Measurements from ENCODE around the gene AIG1.
"Not testable (repeated sequence)": the region's sequence is repeated elsewhere in the genome, so short reads cannot be mapped to it uniquely, and the experiment has no call there.

Gene AIG1

DNA sequence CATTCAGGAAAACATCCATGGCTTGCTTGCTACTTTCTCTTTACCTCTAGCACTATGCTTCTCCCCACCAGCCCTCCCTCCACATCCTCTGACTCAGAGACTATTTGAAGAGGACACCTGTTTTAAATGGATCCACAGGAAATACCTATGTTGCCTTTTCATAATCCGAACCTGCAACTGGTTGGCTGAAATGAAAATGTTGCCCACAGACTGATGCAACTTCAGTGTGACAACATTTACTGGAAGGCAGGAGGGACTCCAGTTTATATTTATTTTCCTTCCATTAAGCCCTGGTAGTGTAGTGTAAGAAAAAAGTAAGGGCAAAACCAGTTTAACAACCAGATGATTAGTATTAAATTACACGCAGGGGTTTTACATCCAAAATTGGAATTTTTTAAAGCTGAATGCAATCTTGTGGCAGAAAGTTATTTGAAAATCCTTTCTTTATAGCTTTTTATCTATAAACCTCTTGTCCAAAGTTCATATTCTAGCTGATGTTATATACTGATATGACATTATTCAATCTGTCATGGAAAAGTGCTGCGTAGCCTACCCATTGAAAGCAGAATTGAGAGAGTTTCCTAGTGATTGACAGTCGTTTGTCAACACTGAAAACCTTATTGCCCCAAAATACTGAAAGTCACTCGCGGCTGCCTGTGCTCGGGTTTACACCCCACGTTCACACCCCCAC is 881 bp upstream of the AIG1 start:
- DNase-seq: no peak

DNA sequence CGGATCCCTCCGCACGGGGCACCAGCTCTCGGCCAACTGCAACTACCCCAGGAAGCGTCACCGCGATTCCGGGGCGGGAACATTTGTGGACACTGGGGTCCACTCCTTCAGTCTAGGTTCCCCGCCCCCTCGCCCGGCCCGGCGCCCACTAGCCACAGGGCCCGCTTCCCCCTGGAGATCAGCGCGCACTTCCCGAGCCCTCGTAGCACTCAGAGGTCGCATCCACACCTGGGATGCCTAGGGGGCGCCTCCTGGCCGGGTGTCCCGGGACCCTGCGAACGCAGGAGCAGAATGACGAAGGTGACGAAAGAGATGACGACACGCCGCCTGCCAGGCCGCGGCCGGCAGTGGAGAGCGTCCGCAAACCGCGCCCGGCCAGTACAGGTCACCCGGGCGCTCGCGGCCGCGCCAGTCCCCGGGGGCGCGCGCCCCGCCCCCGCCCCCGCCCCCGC is 309 bp upstream of the AIG1 start:
- DNase-seq: no peak

DNA sequence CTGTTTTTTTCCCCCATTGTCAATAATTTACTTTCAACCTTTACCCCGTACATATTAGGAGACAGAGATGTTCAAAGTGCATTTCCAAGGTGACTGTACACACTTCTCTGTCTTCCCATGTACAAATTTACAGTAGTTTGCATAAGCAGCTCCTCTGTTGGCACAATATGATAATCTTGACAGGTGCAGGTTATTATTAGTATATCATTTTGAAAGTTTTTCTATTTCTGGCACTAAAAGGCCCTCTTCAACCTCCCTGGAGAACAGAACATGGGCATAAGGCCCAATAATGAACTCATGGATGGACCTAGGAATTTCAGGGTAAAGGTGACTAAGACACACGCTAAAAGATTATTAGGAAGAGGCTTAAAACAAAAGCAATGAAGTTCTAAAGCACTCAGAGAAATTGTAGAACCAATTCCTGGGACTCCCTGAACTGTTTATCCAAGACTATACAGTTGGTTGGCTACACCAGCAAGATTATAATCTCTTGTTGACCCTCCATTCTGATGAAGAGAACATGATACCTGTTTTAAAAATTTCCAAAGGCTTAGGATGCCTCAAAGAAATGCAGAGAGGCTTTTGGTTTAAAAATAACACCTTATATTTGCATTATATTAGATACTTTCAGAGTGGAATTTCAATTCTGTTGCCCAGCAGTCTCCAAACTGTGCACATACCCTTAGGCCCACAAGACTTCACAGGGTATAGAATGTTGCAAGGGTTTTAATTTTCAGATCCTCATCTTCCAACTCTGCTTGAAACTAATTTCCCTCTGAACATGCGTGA is 1.1 kb downstream of the AIG1 start:
- no peak for DNase-seq

DNA sequence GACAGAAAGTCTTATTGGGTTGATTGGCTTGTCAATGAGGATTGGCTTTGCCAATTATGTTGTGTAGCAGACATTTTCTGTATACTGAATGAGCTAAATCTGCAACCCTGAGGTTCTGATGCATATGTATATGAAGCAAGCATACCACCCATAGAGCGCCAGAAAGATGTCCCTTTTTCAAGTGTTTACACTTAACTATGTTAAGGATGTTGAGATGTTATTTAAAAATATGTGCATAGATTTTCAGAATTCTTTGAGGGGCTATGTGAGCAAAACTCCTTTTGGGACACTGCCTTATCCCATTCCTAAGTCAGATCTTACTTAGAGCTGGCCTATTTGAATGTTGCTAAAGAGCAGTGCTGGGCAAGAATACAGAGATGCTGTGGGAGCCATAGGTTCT is 1.9 kb downstream of the AIG1 start:
- DNase-seq: no peak

DNA sequence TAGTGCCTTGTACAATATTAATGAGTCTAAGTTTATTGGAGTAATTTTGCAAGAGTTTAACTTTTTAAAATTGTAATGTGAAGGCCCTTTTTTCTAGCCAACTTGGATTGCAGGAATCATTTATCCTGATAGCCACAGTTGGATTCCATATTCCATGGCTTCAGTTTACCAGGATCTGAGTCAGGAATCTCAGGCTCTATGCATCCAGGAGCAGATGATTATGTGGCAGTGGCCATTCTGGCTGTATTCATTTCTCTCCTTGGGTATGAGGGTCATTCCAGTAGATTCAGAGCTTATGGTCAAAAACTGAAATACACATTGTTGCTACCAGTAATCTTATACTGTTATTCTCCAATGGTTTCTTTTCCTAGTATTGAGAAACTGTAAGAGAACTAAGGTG is 2.9 kb downstream of the AIG1 start:
- DNase-seq: no peak

DNA sequence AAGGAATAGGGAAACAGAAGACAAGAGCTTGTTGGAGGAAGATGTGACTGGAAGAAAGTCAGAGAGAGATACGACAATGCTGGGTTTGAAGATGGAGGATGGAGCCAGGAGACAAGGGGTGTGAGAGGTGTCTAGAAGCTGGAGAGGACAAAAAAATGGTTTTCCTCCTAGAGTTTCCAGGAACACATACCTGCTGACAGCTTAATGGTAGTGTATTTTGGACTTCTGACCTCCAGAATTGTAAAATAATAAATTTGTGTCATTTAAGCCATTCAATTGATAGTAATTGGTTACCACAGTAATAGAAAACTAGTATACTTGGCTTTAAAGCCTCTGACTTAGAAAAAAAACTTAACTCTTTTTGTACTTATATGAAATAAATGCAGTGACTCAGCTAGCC is 3.6 kb downstream of the AIG1 start:
- no peak for DNase-seq

DNA sequence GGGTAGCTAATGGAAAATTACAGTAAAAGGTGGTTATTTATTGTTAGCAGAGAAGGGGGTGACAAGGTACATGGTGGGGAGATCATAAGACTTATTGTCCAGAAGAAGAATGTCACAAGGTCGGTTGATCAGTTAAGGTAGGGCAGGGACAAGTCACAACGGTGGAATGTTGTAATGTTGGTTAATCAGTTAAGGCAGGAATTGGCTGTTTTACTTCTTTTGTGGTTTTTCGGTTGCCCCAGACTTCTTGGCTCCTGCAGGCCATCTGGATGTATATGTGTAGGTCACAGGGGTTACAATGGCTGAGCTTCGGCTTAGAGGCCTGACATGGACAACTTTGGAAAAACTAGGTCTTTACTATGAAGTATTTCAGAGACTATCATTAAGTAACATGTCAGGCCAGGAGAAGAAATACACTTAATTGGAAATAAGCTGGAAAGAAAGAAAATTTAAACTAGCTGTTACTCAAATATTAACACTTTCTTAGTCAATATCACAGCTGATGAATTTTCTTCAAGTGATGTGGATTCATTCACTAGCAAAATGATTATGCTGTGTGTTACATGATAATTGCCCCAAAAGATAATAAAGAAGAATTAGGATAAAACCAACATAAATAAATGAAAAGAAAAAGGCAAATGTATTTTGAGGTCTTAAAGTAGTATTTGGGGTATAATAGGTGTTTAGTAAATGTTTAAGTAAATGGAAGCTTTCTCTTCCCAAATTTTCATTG is 4.4 kb downstream of the AIG1 start:
- no peak for DNase-seq

DNA sequence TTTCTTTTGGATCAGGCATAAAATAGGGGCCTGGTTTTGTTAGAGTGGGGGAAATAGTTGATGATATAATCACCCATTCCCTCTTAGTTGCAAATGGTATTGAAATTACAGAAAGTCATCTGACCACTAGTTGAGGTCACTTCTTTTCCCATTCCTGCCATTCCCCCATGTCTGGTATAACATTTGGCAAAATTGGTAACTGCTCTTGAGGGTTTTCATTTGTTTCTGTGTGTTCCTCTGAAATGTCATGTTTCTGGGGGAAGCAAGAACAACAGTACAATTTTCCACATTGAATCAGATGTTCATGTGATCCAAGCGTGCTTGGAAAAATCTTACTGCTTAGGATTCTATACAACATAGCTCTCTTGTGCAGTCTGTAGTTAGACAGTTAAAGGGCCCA is 7.3 kb downstream of the AIG1 start:
- no peak for DNase-seq

DNA sequence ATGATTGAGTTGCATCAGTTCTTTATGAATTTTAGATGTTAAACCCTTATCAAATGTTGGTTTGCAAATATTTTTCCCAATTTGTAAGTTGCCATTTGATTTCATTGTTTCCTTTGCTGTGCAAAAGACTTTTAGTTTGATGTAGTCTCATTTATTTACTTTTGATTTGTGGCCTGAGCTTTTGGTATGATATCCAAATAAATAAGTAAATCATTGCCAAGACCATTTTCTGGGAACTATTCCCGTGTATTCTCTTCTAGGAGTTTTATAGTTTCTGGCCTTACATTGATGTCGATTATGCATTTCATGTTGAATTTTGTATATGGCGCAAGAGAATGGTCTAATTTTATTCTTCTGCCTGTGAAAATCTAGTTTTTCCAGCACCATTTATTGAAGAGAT is 13.4 kb downstream of the AIG1 start:
- DNase-seq: no peak

DNA sequence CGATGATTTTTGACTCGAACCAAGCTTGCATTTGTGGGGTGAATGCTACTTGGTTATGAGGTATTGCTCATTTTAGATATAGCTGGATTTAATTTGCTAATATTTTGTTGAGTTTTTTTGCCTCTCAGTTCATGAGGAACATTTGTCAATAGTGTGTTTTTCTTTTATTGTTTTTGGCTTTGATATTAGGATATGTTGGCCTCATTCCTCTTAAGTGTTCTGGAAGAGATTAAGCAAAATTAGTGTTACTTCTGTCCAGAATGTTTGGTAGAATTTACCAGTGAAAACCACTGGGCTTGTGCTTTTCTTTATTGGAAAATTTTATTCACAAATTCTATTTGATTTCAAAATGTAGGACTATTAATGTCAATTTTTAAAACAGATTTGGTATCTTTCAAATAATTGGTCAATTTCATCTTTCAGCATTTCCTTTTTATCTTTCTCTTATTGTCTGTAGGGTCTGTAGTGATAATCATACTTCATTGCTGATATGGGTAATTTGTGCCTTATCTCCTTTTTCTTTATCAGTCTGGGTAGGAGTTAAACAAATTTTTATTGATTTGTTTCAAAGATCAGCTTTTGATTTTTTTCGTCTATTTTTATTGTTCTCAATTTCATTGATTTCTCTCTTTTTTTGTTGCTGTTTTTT is 14.1 kb downstream of the AIG1 start:
- DNase-seq: no peak

DNA sequence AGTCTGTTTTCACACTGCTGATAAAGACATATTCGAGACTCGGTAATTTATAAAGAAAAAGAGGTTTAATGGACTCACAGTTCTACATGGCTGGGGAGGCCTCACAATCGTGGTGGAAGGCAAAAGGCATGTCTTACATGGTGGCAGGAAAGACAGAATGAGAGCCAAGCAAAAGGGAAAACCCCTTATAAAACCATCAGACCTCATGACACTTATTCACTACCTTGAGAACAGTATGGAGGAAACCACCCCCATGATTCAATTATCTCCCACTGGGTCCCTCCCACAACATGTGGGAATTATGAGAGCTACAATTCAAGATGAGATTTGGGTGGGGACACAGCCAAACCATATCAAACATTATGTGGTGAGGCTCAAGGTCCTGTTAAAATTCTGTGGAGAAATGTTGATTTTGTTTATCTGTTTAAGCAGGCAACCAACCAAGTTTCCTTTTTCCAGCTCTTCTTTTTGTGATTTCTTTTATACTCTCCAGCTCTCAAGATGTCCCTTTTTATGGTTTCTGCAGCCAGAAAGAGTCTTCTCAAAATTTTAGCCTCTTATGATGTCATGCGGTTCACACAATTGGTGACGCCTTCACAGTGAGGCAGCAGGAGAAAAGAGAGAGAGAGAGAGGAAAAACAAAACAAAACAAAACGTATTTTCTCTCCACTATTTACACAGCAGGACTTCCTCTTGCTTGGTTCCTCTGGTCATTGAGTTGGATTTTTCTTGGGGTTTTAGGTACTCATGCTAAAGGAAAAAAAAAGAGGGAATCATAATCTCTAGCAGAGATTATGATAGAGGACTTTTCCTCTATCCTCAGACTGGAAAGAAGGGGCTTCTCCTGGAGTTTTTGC is 18.0 kb downstream of the AIG1 start:
- DNase-seq: no peak

DNA sequence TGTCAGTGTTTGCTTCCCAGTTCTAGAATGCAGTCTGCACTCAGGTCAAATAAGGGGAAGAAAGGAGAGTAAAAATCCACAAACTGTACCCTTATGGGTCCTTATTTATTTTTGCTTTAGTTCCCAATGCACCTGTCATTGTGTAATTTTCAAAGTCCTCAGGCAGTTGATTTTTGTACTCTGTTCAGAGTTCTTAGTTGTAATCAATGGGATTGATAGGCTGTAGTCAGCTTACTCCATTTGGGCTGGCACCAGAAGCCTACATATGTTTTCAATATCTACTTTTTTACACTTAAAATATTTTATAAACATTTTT is 18.6 kb downstream of the AIG1 start:
- DNase-seq: no peak

DNA sequence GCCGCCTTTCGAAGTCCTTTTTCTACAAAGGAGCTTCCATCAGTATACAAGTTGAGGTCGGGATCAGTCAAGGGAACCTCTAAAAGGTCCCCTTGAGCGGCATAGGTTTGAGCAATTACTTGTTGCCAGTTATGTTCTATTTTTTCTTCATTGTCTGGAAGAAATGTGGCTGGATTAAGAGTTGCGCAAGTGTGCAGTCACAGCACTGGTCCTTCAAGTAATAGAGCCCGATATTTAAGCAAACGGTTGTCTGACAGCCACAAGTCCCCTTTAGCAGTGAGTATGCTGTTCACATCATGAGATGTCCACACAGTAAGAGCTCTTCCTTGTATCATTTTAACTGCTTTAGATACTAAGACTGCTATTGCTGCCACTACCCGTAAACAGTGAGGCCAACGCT is 21.6 kb downstream of the AIG1 start:
- not testable (repeated sequence) for DNase-seq

DNA sequence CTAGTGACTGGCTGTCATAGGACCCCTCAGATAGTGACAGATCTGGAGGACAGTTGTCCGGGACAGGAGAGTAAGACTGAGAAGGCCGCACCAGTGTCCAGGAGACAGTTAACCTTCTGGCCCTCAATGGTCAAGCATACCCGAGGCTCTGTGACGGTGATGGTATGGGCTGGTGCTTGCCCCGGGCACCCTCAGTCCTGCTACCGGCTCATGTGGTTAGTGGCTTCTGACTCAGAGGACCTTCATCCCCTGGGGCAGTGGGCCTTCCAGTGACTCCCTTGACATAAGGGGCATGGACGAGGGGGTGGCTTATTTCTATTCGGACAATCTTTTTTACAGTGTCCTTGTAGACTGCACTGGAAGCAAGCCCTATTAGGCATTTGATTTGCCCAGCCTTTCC is 23.3 kb downstream of the AIG1 start:
- DNase-seq: not testable (repeated sequence)

DNA sequence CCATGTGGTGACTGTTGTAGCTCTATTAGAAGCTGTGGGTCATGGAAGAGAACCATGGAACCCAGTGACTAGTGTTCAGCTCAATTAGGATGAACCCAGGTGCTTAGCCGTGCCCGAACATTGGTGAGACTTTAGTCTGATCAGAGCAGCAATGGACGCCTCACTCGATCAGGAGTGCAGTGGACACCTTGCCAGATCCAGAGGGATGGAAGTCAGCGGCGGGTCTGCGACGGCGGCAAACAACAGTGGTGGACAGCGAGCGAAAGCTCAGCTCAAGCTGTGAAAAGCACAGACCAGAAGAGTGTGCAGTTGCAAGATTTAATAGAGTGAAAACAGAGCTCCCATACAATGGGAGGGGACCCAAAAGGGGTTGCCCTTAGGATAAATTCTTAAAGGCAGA is 26.6 kb downstream of the AIG1 start:
- DNase-seq: not testable (repeated sequence)

DNA sequence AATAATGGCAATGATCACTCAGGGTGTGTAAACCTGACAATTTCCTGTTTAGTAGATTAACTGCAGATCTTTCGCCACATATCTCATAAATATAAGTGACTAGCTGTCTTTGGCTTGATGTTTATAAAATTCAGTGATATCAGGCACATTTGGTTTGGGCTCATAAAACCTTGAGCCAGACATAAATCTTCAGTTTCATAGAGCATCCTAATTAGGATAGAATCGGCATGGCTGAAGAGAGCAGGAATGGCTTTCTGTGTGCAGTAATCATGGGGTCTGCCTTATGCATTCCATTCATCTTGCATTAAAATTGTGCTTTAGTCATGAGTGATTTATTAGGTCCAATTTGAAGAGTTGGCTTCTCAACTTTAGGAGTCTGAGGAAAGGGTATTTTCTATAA is 27.2 kb downstream of the AIG1 start:
- no peak for DNase-seq

DNA sequence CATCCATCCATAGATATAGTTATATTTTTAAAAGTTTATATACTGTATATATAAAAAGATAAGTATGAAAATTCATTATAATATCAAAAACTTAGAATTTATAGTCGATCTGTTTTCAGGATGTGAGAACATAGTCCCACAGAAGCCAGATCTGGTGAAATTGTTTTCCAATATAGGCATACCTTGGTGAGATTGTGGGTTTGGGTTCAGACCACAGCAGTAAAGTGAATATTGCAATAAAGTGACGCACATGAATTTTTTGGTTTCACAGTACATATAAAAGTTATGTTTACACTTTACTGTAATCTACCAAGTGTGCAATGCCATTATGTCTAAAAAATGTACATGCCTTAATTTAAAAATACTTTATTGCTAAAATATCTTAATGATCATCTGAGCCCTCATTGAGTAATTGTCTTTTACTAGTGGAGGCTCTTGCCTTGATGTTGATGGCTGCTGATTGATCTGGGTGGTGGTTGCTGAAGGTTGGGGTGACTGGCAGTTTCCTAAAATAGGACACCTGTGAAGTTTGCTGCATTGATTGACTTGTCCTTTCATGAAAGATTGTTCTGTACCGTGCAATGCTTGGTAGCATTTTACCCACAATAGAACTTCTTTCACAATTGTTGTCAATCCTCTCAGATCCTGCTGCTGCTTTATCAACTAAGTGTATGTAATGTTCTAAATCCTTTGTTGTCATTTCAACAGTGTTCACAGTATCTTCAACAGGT is 29.8 kb downstream of the AIG1 start:
- no peak for DNase-seq

DNA sequence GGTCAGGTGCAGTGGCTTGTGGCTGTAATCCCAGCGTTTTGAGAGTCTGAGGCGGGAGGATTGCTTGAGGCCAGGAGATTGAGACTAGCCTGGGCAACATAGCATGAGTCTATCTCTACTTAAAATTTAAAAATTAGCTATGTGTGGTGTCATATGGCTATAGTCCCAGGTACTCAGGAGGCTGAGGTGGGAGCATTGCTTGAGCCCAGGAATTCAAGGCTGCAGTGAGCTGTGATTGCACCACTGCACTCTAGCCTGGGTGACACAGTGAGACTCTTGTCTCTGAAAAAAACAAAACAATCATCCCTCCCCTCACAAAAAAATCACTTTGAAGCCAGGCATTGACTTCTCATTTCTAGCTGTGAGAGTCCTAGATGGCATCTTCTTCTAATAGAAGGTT is 32.1 kb downstream of the AIG1 start:
- no peak for DNase-seq

DNA sequence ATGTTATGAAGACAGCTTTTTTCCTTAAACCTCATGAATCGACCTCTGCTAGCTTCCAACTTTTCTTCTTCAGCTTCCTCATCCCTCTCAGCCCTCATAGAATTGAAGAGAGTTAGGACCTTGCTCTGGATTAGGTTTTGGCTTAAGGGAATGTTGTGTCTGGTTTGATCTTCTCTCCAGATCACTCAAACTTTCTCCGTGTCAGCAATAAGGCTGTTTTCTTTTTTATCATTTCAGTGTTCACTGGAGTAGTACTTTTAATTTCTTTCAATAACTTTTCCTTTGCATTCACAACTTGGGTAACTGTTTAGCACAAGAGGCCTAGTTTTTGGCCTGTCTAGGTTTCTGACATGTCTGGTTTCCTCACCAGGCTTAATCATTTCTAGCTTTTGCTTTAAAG is 32.6 kb downstream of the AIG1 start:
- no peak for DNase-seq

DNA sequence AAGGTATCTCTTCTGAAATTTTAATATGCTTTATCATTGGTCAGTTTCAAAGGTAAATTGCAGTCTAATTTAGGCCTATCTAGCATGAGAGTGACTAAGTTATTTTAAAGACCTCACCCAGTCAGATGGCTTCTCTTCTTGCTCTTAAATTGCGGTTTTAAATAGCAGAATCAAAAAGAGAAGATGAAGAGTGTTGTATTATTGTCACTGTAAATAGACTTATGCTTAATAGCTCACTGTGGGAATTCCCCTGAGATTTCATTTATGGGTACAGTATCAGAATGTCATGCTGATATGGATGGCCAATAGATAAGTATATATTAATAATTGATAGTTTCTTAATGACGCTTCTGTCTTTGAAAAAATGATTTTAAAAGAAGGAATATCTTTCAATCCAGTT is 35.7 kb downstream of the AIG1 start:
- no peak for DNase-seq

DNA sequence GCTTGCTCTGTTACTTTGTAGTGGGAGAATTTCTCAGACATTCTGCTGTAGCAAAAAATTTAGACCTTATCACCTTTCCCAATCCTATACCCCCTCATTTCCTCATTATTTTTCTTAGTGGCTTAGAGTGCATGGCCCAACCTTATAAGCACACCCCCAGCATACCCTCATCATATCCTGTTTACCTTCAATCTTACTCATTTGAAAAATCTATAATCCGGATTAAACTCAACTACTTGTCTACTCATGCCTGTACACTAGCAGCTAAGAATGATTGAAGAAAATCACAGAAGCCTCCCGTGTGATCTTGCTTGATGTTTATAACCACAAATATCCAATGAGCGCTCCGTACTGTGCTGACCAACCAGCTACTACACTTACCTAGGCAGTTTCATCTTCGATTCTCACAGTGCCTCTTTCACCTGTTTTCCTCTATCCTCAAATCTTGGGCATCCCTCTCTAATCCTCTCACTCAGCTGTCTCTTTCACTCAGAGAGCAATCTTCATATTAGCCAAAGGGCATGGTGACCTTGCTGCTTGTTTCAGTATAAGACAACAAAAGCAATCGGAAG is 36.6 kb downstream of the AIG1 start:
- DNase-seq: no peak

All from NCI-H1048 (cell line).